ENCODE results near the gene CDKL5. TPM values are rescaled to one million over a fixed set of nuclear protein-coding genes. Genes with fewer than 3 reads are reported as not detected.
A peak's percentile ranks its signal among the peaks of the same experiment; 100 is the strongest.

CDKL5 gene
- 1 to 10 TPM; 1.2 to 1.5 TPM for total RNA-seq

GRCh38 chrX:18425199-18426003, at the start of gene CDKL5:
Gene CDKL5 (plus strand): TSS chrX:18425608. CDS start chrX:18507097, 81,489 bp downstream.
- peak; percentile 97 for DNase-seq
- peak within 1 kb of the TSS; percentile 79 for H3K4me3 Mint-ChIP-seq
- H3K27me3 Mint-ChIP-seq: peaks cover 2% of the 10 kb centered on the region
- POLR2A ChIA-PET: interaction anchor here (1.2 kb wide), 1 partner anchor 463 kb away, joined by 3 read pairs; no protein-coding TSS in a partner anchor
- no peaks in the 10 kb centered on the region for H3K9me3 Mint-ChIP-seq (ENCODE audit: low read depth)
- peak; percentile 96 for ATAC-seq
- H3K36me3 Mint-ChIP-seq (ENCODE audit: low read depth): no peaks in the 10 kb centered on the region
- H3K27ac Mint-ChIP-seq: peak within 1 kb of the TSS; percentile 60
- intact Hi-C loops (cut with DNase I, micrococcal nuclease): loop anchor here (1.0 to 10.0 kb wide), 11 partner anchors 71 to 917 kb away; partner anchors contain the start of genes PHKA2 (in 2 of the 2), PDHA1 (in 1 of the 2), RS1 (in 1 of the 2) and SCML1 (in 1 of the 2)
- peaks cover 2% of the 10 kb centered on the region for H3K4me1 Mint-ChIP-seq
- CTCF ChIA-PET: interaction anchor here (0.9 kb wide), 1 partner anchor 250 kb away, joined by 3 read pairs; no protein-coding TSS in a partner anchor

GRCh38 chrX:18377796-18378195, 47.6 kb upstream of the CDKL5 start:
- CTCF ChIA-PET: interaction anchor here (0.6 to 1.4 kb wide), 3 partner anchors 384 to 589 kb away, joined by 3 to 4 read pairs (median 3); no protein-coding TSS in a partner anchor
- Mint-ChIP-seq H3K27ac (no peak overlapping the region), H3K36me3 (ENCODE audit: low read depth) (no peaks in the 10 kb centered on the region), H3K4me3 (no peak overlapping the region), H3K4me1 (peaks cover 4% of the 10 kb centered on the region), H3K27me3 (no peaks in the 10 kb centered on the region), H3K9me3 (ENCODE audit: low read depth) (no peaks in the 10 kb centered on the region)
- DNase-seq (peak; percentile 41), ATAC-seq (peak; percentile 71)
- POLR2A ChIA-PET: no interaction called here
- intact Hi-C loops (cut with DNase I, micrococcal nuclease): loop anchor here (1.0 to 5.0 kb wide), 5 partner anchors 433 to 632 kb away; no protein-coding TSS in a partner anchor

- Mint-ChIP-seq H3K9me3 (ENCODE audit: low read depth) (no peaks in the 10 kb centered on the region), H3K27me3 (no peaks in the 10 kb centered on the region), H3K4me3 (no peak overlapping the region), H3K4me1 (no peaks in the 10 kb centered on the region), H3K27ac (no peak overlapping the region), H3K36me3 (ENCODE audit: low read depth) (no peaks in the 10 kb centered on the region)
- no peak for ATAC-seq
- no peak for DNase-seq
- POLR2A ChIA-PET: no interaction called here
- CTCF ChIA-PET: interaction anchor here (1.4 kb wide), 1 partner anchor 944 kb away, joined by 5 read pairs; no protein-coding TSS in a partner anchor
- intact Hi-C loops (cut with DNase I, micrococcal nuclease): loop anchor here (5.0 to 10.0 kb wide), 3 partner anchors 495 to 647 kb away; no protein-coding TSS in a partner anchor
Observed at GRCh38 chrX:18389966-18390365, 35.4 kb upstream of the CDKL5 start.

- Mint-ChIP-seq H3K4me1 (no peaks in the 10 kb centered on the region), H3K27me3 (no peaks in the 10 kb centered on the region), H3K27ac (no peak overlapping the region), H3K36me3 (ENCODE audit: low read depth) (no peaks in the 10 kb centered on the region), H3K9me3 (ENCODE audit: low read depth) (no peaks in the 10 kb centered on the region), H3K4me3 (no peak overlapping the region)
- intact Hi-C loops (cut with DNase I, micrococcal nuclease): loop anchor here (1.0 to 10.0 kb wide), 6 partner anchors 283 to 943 kb away; no protein-coding TSS in a partner anchor
- ChIA-PET POLR2A (no interaction called here), CTCF (no interaction called here)
- ATAC-seq (no peak), DNase-seq (peak; percentile 71)
Observed at GRCh38 chrX:18390941-18391538, 34.4 kb upstream of the CDKL5 start.

- ATAC-seq: no peak
- POLR2A ChIA-PET: no interaction called here
- Mint-ChIP-seq H3K27me3 (no peaks in the 10 kb centered on the region), H3K36me3 (ENCODE audit: low read depth) (no peaks in the 10 kb centered on the region), H3K27ac (no peak overlapping the region), H3K4me1 (no peaks in the 10 kb centered on the region), H3K9me3 (ENCODE audit: low read depth) (no peaks in the 10 kb centered on the region), H3K4me3 (no peak overlapping the region)
- DNase-seq: no peak
- intact Hi-C loops (cut with DNase I, micrococcal nuclease): loop anchor here (5.0 to 10.0 kb wide), 3 partner anchors 490 to 643 kb away; no protein-coding TSS in a partner anchor
- CTCF ChIA-PET: no interaction called here
Observed at GRCh38 chrX:18394477-18394876, 30.9 kb upstream of the CDKL5 start.

- Mint-ChIP-seq H3K27ac (no peak overlapping the region), H3K27me3 (no peaks in the 10 kb centered on the region), H3K36me3 (ENCODE audit: low read depth) (no peaks in the 10 kb centered on the region), H3K9me3 (ENCODE audit: low read depth) (no peaks in the 10 kb centered on the region), H3K4me3 (no peak overlapping the region), H3K4me1 (no peaks in the 10 kb centered on the region)
- DNase-seq (no peak), ATAC-seq (no peak)
- intact Hi-C loops (cut with DNase I, micrococcal nuclease): no loop called here
- POLR2A ChIA-PET: no interaction called here
- CTCF ChIA-PET: interaction anchor here (0.7 to 1.3 kb wide), 2 partner anchors 12 to 546 kb away, joined by 4 read pairs; no protein-coding TSS in a partner anchor
Observed at GRCh38 chrX:18401848-18402213, 23.6 kb upstream of the CDKL5 start.

GRCh38 chrX:18406531-18407266, 18.7 kb upstream of the CDKL5 start:
- no peaks in the 10 kb centered on the region for H3K9me3 Mint-ChIP-seq (ENCODE audit: low read depth)
- no peaks in the 10 kb centered on the region for H3K36me3 Mint-ChIP-seq (ENCODE audit: low read depth)
- no peak overlapping the region for H3K27ac Mint-ChIP-seq
- no peak overlapping the region for H3K4me3 Mint-ChIP-seq
- DNase-seq: no peak
- H3K27me3 Mint-ChIP-seq: no peaks in the 10 kb centered on the region
- no peak for ATAC-seq
- ChIA-PET POLR2A (no interaction called here), CTCF (no interaction called here)
- H3K4me1 Mint-ChIP-seq: no peaks in the 10 kb centered on the region
- intact Hi-C loops (cut with DNase I, micrococcal nuclease): no loop called here

GRCh38 chrX:18410038-18410437, 15.4 kb upstream of the CDKL5 start:
- intact Hi-C loops (cut with DNase I, micrococcal nuclease): no loop called here
- no peak overlapping the region for H3K27ac Mint-ChIP-seq
- H3K4me1 Mint-ChIP-seq: no peaks in the 10 kb centered on the region
- ChIA-PET CTCF (no interaction called here), POLR2A (no interaction called here)
- H3K9me3 Mint-ChIP-seq (ENCODE audit: low read depth): no peaks in the 10 kb centered on the region
- no peaks in the 10 kb centered on the region for H3K27me3 Mint-ChIP-seq
- H3K36me3 Mint-ChIP-seq (ENCODE audit: low read depth): no peaks in the 10 kb centered on the region
- DNase-seq: no peak
- no peak for ATAC-seq
- H3K4me3 Mint-ChIP-seq: no peak overlapping the region

- Mint-ChIP-seq H3K36me3 (ENCODE audit: low read depth) (no peaks in the 10 kb centered on the region), H3K27me3 (no peaks in the 10 kb centered on the region), H3K9me3 (ENCODE audit: low read depth) (no peaks in the 10 kb centered on the region), H3K4me3 (no peak overlapping the region), H3K27ac (no peak overlapping the region), H3K4me1 (no peaks in the 10 kb centered on the region)
- ChIA-PET CTCF (no interaction called here), POLR2A (no interaction called here)
- DNase-seq: no peak
- no peak for ATAC-seq
- intact Hi-C loops (cut with DNase I, micrococcal nuclease): no loop called here
Observed at GRCh38 chrX:18415386-18415785, 10.0 kb upstream of the CDKL5 start.

GRCh38 chrX:18422325-18422724, 3.1 kb upstream of the CDKL5 start:
- intact Hi-C loops (cut with DNase I, micrococcal nuclease): loop anchor here in 1 of 2 experiments (10.0 kb wide), 3 partner anchors 252 to 562 kb away; partner anchors contain the start of genes PHKA2 and RS1
- peaks cover 2% of the 10 kb centered on the region for H3K27me3 Mint-ChIP-seq
- CTCF ChIA-PET: no interaction called here
- no peaks in the 10 kb centered on the region for H3K36me3 Mint-ChIP-seq (ENCODE audit: low read depth)
- ATAC-seq: no peak
- H3K4me3 Mint-ChIP-seq: no peak overlapping the region
- DNase-seq: no peak
- H3K9me3 Mint-ChIP-seq (ENCODE audit: low read depth): no peaks in the 10 kb centered on the region
- POLR2A ChIA-PET: no interaction called here
- no peak overlapping the region for H3K27ac Mint-ChIP-seq
- peaks cover 2% of the 10 kb centered on the region for H3K4me1 Mint-ChIP-seq

GRCh38 chrX:18422886-18423285, 2.5 kb upstream of the CDKL5 start:
- intact Hi-C loops (cut with DNase I, micrococcal nuclease): loop anchor here in 1 of 2 experiments (10.0 kb wide), 3 partner anchors 252 to 562 kb away; partner anchors contain the start of genes PHKA2 and RS1
- ATAC-seq (no peak), DNase-seq (no peak)
- no peaks in the 10 kb centered on the region for H3K9me3 Mint-ChIP-seq (ENCODE audit: low read depth)
- POLR2A ChIA-PET: no interaction called here
- H3K4me1 Mint-ChIP-seq: peaks cover 2% of the 10 kb centered on the region
- no peak overlapping the region for H3K4me3 Mint-ChIP-seq
- CTCF ChIA-PET: no interaction called here
- H3K27me3 Mint-ChIP-seq: peaks cover 2% of the 10 kb centered on the region
- H3K36me3 Mint-ChIP-seq (ENCODE audit: low read depth): no peaks in the 10 kb centered on the region
- H3K27ac Mint-ChIP-seq: no peak overlapping the region

Measured in activated CD4-positive, alpha-beta T cell treated with anti-CD3 and anti-CD28 coated beads for 36 hours (primary cell).